ENCODE data around the gene HMOX1.
"Not testable (repeated sequence)": the region's sequence is repeated elsewhere in the genome, so short reads cannot be mapped to it uniquely, and the experiment has no call there.

HMOX1 gene

GRCh38 chr22:35434061-35434710 is 53.3 kb downstream of the HMOX1 start:
- Mint-ChIP-seq H3K9me3 (peaks cover 11% of the 10 kb centered on the region), H3K27ac (no peak overlapping the region), H3K27me3 (ENCODE audit: low read depth) (no peaks in the 10 kb centered on the region), H3K4me3 (no peak overlapping the region), H3K36me3 (ENCODE audit: low read depth) (peaks cover 73% of the 10 kb centered on the region), H3K4me1 (ENCODE audit: low read depth) (no peaks in the 10 kb centered on the region)
- DNase-seq (ENCODE audit: low spot score) = no peak

- peaks cover 11% of the 10 kb centered on the region for H3K9me3 Mint-ChIP-seq
- DNase-seq (ENCODE audit: low spot score) = no peak
- no peak overlapping the region for H3K27ac Mint-ChIP-seq
- no peaks in the 10 kb centered on the region for H3K27me3 Mint-ChIP-seq (ENCODE audit: low read depth)
- H3K36me3 Mint-ChIP-seq (ENCODE audit: low read depth) = peaks cover 75% of the 10 kb centered on the region
- H3K4me1 Mint-ChIP-seq (ENCODE audit: low read depth) = no peaks in the 10 kb centered on the region
- H3K4me3 Mint-ChIP-seq = no peak overlapping the region
These were observed 54.4 kb downstream of the HMOX1 start for GRCh38 chr22:35435201-35435740.

GRCh38 chr22:35436421-35436820 is 55.5 kb downstream of the HMOX1 start:
- H3K27me3 Mint-ChIP-seq (ENCODE audit: low read depth) = no peaks in the 10 kb centered on the region
- no peak overlapping the region for H3K27ac Mint-ChIP-seq
- no peak overlapping the region for H3K4me3 Mint-ChIP-seq
- no peaks in the 10 kb centered on the region for H3K4me1 Mint-ChIP-seq (ENCODE audit: low read depth)
- H3K36me3 Mint-ChIP-seq (ENCODE audit: low read depth) = peaks cover 70% of the 10 kb centered on the region
- H3K9me3 Mint-ChIP-seq = peaks cover 11% of the 10 kb centered on the region
- no peak for DNase-seq (ENCODE audit: low spot score)

- no peaks in the 10 kb centered on the region for H3K27me3 Mint-ChIP-seq (ENCODE audit: low read depth)
- peaks cover 8% of the 10 kb centered on the region for H3K9me3 Mint-ChIP-seq
- H3K27ac Mint-ChIP-seq = no peak overlapping the region
- H3K4me3 Mint-ChIP-seq = no peak overlapping the region
- H3K36me3 Mint-ChIP-seq (ENCODE audit: low read depth) = peaks cover 63% of the 10 kb centered on the region
- no peaks in the 10 kb centered on the region for H3K4me1 Mint-ChIP-seq (ENCODE audit: low read depth)
- DNase-seq (ENCODE audit: low spot score) = no peak
These were observed 56.2 kb downstream of the HMOX1 start for GRCh38 chr22:35437049-35437448.

GRCh38 chr22:35438673-35439364 is 57.9 kb downstream of the HMOX1 start:
- not testable (repeated sequence) for H3K4me1 Mint-ChIP-seq (ENCODE audit: low read depth); H3K4me3 Mint-ChIP-seq; H3K27me3 Mint-ChIP-seq (ENCODE audit: low read depth); H3K27ac Mint-ChIP-seq; DNase-seq (ENCODE audit: low spot score); H3K9me3 Mint-ChIP-seq
- H3K36me3 Mint-ChIP-seq (ENCODE audit: low read depth) = peaks cover 48% of the 10 kb centered on the region

GRCh38 chr22:35439365-35439717 is 58.4 kb downstream of the HMOX1 start:
- H3K9me3 Mint-ChIP-seq = no peaks in the 10 kb centered on the region
- H3K4me3 Mint-ChIP-seq = no peak overlapping the region
- no peaks in the 10 kb centered on the region for H3K27me3 Mint-ChIP-seq (ENCODE audit: low read depth)
- peaks cover 2% of the 10 kb centered on the region for H3K4me1 Mint-ChIP-seq (ENCODE audit: low read depth)
- no peak overlapping the region for H3K27ac Mint-ChIP-seq
- DNase-seq (ENCODE audit: low spot score) = no peak
- peaks cover 47% of the 10 kb centered on the region for H3K36me3 Mint-ChIP-seq (ENCODE audit: low read depth)

GRCh38 chr22:35440129-35440528 is 59.2 kb downstream of the HMOX1 start:
- no peak overlapping the region for H3K4me3 Mint-ChIP-seq
- DNase-seq (ENCODE audit: low spot score) = no peak
- peaks cover 43% of the 10 kb centered on the region for H3K36me3 Mint-ChIP-seq (ENCODE audit: low read depth)
- no peaks in the 10 kb centered on the region for H3K27me3 Mint-ChIP-seq (ENCODE audit: low read depth)
- H3K27ac Mint-ChIP-seq = no peak overlapping the region
- peaks cover 2% of the 10 kb centered on the region for H3K4me1 Mint-ChIP-seq (ENCODE audit: low read depth)
- H3K9me3 Mint-ChIP-seq = no peaks in the 10 kb centered on the region

- DNase-seq (ENCODE audit: low spot score) = no peak
- no peaks in the 10 kb centered on the region for H3K9me3 Mint-ChIP-seq
- H3K36me3 Mint-ChIP-seq (ENCODE audit: low read depth) = peaks cover 39% of the 10 kb centered on the region
- H3K4me1 Mint-ChIP-seq (ENCODE audit: low read depth) = peaks cover 2% of the 10 kb centered on the region
- H3K27ac Mint-ChIP-seq = no peak overlapping the region
- no peak overlapping the region for H3K4me3 Mint-ChIP-seq
- H3K27me3 Mint-ChIP-seq (ENCODE audit: low read depth) = no peaks in the 10 kb centered on the region
These were observed 60.7 kb downstream of the HMOX1 start for GRCh38 chr22:35441489-35442100.

GRCh38 chr22:35442471-35442870 is 61.6 kb downstream of the HMOX1 start:
- H3K36me3 Mint-ChIP-seq (ENCODE audit: low read depth) = peaks cover 32% of the 10 kb centered on the region
- DNase-seq (ENCODE audit: low spot score) = no peak
- no peak overlapping the region for H3K27ac Mint-ChIP-seq
- H3K9me3 Mint-ChIP-seq = no peaks in the 10 kb centered on the region
- H3K4me3 Mint-ChIP-seq = no peak overlapping the region
- no peaks in the 10 kb centered on the region for H3K27me3 Mint-ChIP-seq (ENCODE audit: low read depth)
- peaks cover 2% of the 10 kb centered on the region for H3K4me1 Mint-ChIP-seq (ENCODE audit: low read depth)

- no peaks in the 10 kb centered on the region for H3K27me3 Mint-ChIP-seq (ENCODE audit: low read depth)
- peaks cover 5% of the 10 kb centered on the region for H3K4me1 Mint-ChIP-seq (ENCODE audit: low read depth)
- no peak overlapping the region for H3K27ac Mint-ChIP-seq
- peaks cover 26% of the 10 kb centered on the region for H3K36me3 Mint-ChIP-seq (ENCODE audit: low read depth)
- H3K9me3 Mint-ChIP-seq = no peaks in the 10 kb centered on the region
- no peak overlapping the region for H3K4me3 Mint-ChIP-seq
- DNase-seq (ENCODE audit: low spot score) = no peak
These were observed 62.4 kb downstream of the HMOX1 start for GRCh38 chr22:35443338-35443737.
